Tibial nerve (tissue), 4 donors: ENCODE measurements around the gene ZNF454. TPM values are rescaled to one million over a fixed set of nuclear protein-coding genes. Genes with fewer than 3 reads are reported as not detected.

Source experiments
- DNase-seq, 2 donors: peaks; one replicate each; pipeline ENCODE4 v3.0.0-alpha.2; 2019; ENCODE audit warnings: low spot score in 2 of 2
- H3K27ac ChIP-seq, 4 donors: fragments of 200-600 bp; sonication (generic) in 3 of 4; one replicate each; pipeline ENCODE4 v1.5.1; 2017 to 2019; ENCODE audit warnings: mild to moderate bottlenecking in 1 of 4
- H3K27me3 ChIP-seq, 2 donors: fragments of 200-600 bp; sonication (generic) in 1 of 2; one replicate each; pipeline versions ENCODE4 v1.5.1 to v1.6.0; 2017 to 2019
- H3K36me3 ChIP-seq, 3 donors: fragments of 200-600 bp; sonication (generic); one replicate each; pipeline ENCODE4 v1.5.1; 2018 to 2019
- H3K4me1 ChIP-seq, 4 donors: fragments of 200-600 bp; sonication (generic) in 3 of 4; one replicate each; pipeline ENCODE4 v1.5.1; 2017 to 2019
- H3K4me3 ChIP-seq, 4 donors: fragments of 200-600 bp; sonication (generic) in 3 of 4; one replicate each; pipeline ENCODE4 v1.5.1; 2017 to 2019; ENCODE audit warnings: mild to moderate bottlenecking in 1 of 4, moderate library complexity in 1 of 4
- H3K9me3 ChIP-seq, 4 donors: fragments of 200-600 bp; sonication (generic) in 3 of 4; one replicate each; pipeline ENCODE4 v1.5.1; 2017 to 2019
- CTCF ChIP-seq, 5 experiments: fragments of 200-600 bp in 3 of 5; fragments of 450-650 bp in 2 of 5; sonication (generic) in 3 of 5; IDR thresholded peaks; one replicate each; pipeline ENCODE4 v1.5.1; 2016 to 2019; ENCODE audit warnings: antibody characterized with exemption in 5 of 5, mild to moderate bottlenecking in 3 of 5, moderate library complexity in 2 of 5
- EP300 ChIP-seq, 2 donors: sonication (generic); formaldehyde crosslinking; IDR thresholded peaks; one replicate each; pipeline ENCODE4 v1.6.1; 2017; ENCODE audit warnings: antibody characterized with exemption in 2 of 2, mild to moderate bottlenecking in 1 of 2
- POLR2A ChIP-seq, 2 donors: fragments of 450-650 bp; IDR thresholded peaks; one replicate each; pipeline ENCODE4 v1.6.1; 2017; ENCODE audit warnings: antibody characterized with exemption in 2 of 2, mild to moderate bottlenecking in 2 of 2, moderate library complexity in 2 of 2
- WGBS, 2 donors: methylation state at CpG; one replicate each; pipeline ENCODE4 v1.1.5; 2018; 5-methylcytosine and 5-hydroxymethylcytosine counted together
- total RNA-seq, 4 donors: library from RNA; depleted of rRNA; stranded (reverse); fragments of >200 nt; gene quantifications; one replicate each; pipeline ENCODE4 v1.1.0, GENCODE V29; 2016

ZNF454 gene
- total RNA-seq, 4 donors from 2014 or later = 3.1 to 7.5 (median 4.9) TPM

- TF ChIP-seq POLR2A (IDR thresholded peaks at IDR 0.05) = no peak
- no peak for TF ChIP-seq CTCF (IDR thresholded peaks at IDR 0.05)
- TF ChIP-seq EP300 (IDR thresholded peaks at IDR 0.05) = no peak
- H3K36me3 ChIP-seq = peaks cover 0 to 100% (median 0%) of the 10 kb centered on the region in 3 donors
- H3K9me3 ChIP-seq = peaks cover 13 to 100% (median 62%) of the 10 kb centered on the region in 4 donors
- no peaks in the 10 kb centered on the region for H3K4me1 ChIP-seq
- no peaks in the 10 kb centered on the region for H3K27me3 ChIP-seq
- no peak overlapping the region for H3K4me3 ChIP-seq
- no peak overlapping the region for H3K27ac ChIP-seq
- WGBS, 2 donors = 86 to 98% methylated on average over 11 of the region's 11 CpGs
- no peak for DNase-seq
These were observed 8.9 kb upstream of the ZNF454 start for GRCh38 chr5:178931846-178932760.

GRCh38 chr5:178941361-178941760, 363 bp downstream of the ZNF454 start:
- Histone ChIP-seq H3K27ac (peak overlapping the region in 3 of 4 donors; percentile 37 to 77 (median 60)), H3K4me3 (peak overlapping the region; percentile 53 to 68 (median 61)), H3K36me3 (peaks cover 0 to 70% (median 0%) of the 10 kb centered on the region in 3 donors), H3K4me1 (peaks cover 0 to 14% (median 0%) of the 10 kb centered on the region in 4 donors), H3K27me3 (no peaks in the 10 kb centered on the region), H3K9me3 (peaks cover 0 to 84% (median 20%) of the 10 kb centered on the region in 4 donors)
- no peak for DNase-seq
- 1 to 4% methylated on average over 19 to 21 of the region's 23 CpGs for WGBS, 2 donors
- TF ChIP-seq CTCF (IDR thresholded peaks at IDR 0.05) (no peak), EP300 (IDR thresholded peaks at IDR 0.05) (no peak)

- Histone ChIP-seq H3K36me3 (peaks cover 0 to 82% (median 0%) of the 10 kb centered on the region in 3 donors), H3K4me3 (no peak overlapping the region), H3K27me3 (no peaks in the 10 kb centered on the region), H3K9me3 (peaks cover 9 to 100% (median 53%) of the 10 kb centered on the region in 4 donors), H3K4me1 (no peaks in the 10 kb centered on the region), H3K27ac (no peak overlapping the region)
- no peak for DNase-seq
- whole genome bisulfite sequencing, 2 donors = 94 to 97% methylated on average over 5 of the region's 5 CpGs
- TF ChIP-seq CTCF (IDR thresholded peaks at IDR 0.05) (no peak), EP300 (IDR thresholded peaks at IDR 0.05) (no peak), POLR2A (IDR thresholded peaks at IDR 0.05) (no peak)
These were observed 24.6 kb downstream of the ZNF454 start for GRCh38 chr5:178965465-178966055.

- DNase-seq = no peak
- H3K36me3 ChIP-seq = peaks cover 0 to 33% (median 0%) of the 10 kb centered on the region in 3 donors
- H3K4me1 ChIP-seq = no peaks in the 10 kb centered on the region
- 95 to 96% methylated on average over 15 of the region's 15 CpGs for WGBS, 2 donors
- H3K9me3 ChIP-seq = peaks cover 0 to 98% (median 21%) of the 10 kb centered on the region in 4 donors
- no peaks in the 10 kb centered on the region for H3K27me3 ChIP-seq
- H3K4me3 ChIP-seq = no peak overlapping the region
- TF ChIP-seq POLR2A (IDR thresholded peaks at IDR 0.05) (no peak), EP300 (IDR thresholded peaks at IDR 0.05) (no peak), CTCF (IDR thresholded peaks at IDR 0.05) (no peak)
- no peak overlapping the region for H3K27ac ChIP-seq
These were observed 40.4 kb downstream of the ZNF454 start for GRCh38 chr5:178981381-178981780.

GRCh38 chr5:178982941-178983340, 41.9 kb downstream of the ZNF454 start:
- DNase-seq = no peak
- Histone ChIP-seq H3K36me3 (peaks cover 0 to 23% (median 0%) of the 10 kb centered on the region in 3 donors), H3K27ac (no peak overlapping the region), H3K4me3 (no peak overlapping the region), H3K27me3 (no peaks in the 10 kb centered on the region), H3K4me1 (no peaks in the 10 kb centered on the region), H3K9me3 (peaks cover 0 to 97% (median 21%) of the 10 kb centered on the region in 4 donors)
- no peak for TF ChIP-seq POLR2A (IDR thresholded peaks at IDR 0.05)
- no peak for TF ChIP-seq CTCF (IDR thresholded peaks at IDR 0.05)
- no peak for TF ChIP-seq EP300 (IDR thresholded peaks at IDR 0.05)
- 86 to 93% methylated on average over 17 of the region's 17 CpGs for WGBS, 2 donors
